Ascending aorta (tissue), 2 donors: ENCODE measurements around the gene KDM3B. TPM values are rescaled to one million over a fixed set of nuclear protein-coding genes. Genes with fewer than 3 reads are reported as not detected.

Experiments used
- DNase-seq, 2 donors: peaks; one replicate each; pipeline ENCODE4 v3.0.0-alpha.2; 2019; ENCODE audit warnings: low spot score in 2 of 2
- H3K27ac ChIP-seq, 2 donors: fragments of 200-600 bp; sonication (generic); one replicate each; pipeline ENCODE4 v1.5.1; 2016 to 2017; ENCODE audit warnings: mild to moderate bottlenecking in 1 of 2
- H3K27me3 ChIP-seq: fragments of 200-600 bp; sonication (generic); one replicate; pipeline ENCODE4 v1.5.1; 2017
- H3K36me3 ChIP-seq, 2 donors: fragments of 200-600 bp; sonication (generic); one replicate each; pipeline ENCODE4 v1.5.1; 2016
- H3K4me1 ChIP-seq, 2 donors: fragments of 200-600 bp; sonication (generic); one replicate each; pipeline ENCODE4 v1.5.1; 2016 to 2017; ENCODE audit warnings: mild to moderate bottlenecking in 1 of 2
- H3K4me3 ChIP-seq, 2 donors: fragments of 200-600 bp; sonication (generic); one replicate each; pipeline ENCODE4 v1.5.1; 2016 to 2017; ENCODE audit warnings: mild to moderate bottlenecking in 1 of 2
- H3K9me3 ChIP-seq, 2 donors: fragments of 200-600 bp; sonication (generic); one replicate each; pipeline ENCODE4 v1.5.1; 2016
- CTCF ChIP-seq, 3 experiments: fragments of 200-600 bp in 2 of 3; fragments of 450-650 bp in 1 of 3; sonication (generic) in 2 of 3; IDR thresholded peaks; one replicate each; pipeline ENCODE4 v1.5.1; 2016 to 2019; ENCODE audit warnings: antibody characterized with exemption in 3 of 3, mild to moderate bottlenecking in 1 of 3, moderate library complexity in 1 of 3
- intact Hi-C: fragments of 100-400 bp; cut with DNase I; formaldehyde crosslinking; loops from one replicate; pipeline ENCODE4 v1.15.1; 2023
- total RNA-seq: library from RNA; depleted of rRNA; stranded (reverse); fragments of >200 nt; gene quantifications from one replicate; pipeline ENCODE4 v1.1.0, GENCODE V29; 2016

The KDM3B gene, protein sequence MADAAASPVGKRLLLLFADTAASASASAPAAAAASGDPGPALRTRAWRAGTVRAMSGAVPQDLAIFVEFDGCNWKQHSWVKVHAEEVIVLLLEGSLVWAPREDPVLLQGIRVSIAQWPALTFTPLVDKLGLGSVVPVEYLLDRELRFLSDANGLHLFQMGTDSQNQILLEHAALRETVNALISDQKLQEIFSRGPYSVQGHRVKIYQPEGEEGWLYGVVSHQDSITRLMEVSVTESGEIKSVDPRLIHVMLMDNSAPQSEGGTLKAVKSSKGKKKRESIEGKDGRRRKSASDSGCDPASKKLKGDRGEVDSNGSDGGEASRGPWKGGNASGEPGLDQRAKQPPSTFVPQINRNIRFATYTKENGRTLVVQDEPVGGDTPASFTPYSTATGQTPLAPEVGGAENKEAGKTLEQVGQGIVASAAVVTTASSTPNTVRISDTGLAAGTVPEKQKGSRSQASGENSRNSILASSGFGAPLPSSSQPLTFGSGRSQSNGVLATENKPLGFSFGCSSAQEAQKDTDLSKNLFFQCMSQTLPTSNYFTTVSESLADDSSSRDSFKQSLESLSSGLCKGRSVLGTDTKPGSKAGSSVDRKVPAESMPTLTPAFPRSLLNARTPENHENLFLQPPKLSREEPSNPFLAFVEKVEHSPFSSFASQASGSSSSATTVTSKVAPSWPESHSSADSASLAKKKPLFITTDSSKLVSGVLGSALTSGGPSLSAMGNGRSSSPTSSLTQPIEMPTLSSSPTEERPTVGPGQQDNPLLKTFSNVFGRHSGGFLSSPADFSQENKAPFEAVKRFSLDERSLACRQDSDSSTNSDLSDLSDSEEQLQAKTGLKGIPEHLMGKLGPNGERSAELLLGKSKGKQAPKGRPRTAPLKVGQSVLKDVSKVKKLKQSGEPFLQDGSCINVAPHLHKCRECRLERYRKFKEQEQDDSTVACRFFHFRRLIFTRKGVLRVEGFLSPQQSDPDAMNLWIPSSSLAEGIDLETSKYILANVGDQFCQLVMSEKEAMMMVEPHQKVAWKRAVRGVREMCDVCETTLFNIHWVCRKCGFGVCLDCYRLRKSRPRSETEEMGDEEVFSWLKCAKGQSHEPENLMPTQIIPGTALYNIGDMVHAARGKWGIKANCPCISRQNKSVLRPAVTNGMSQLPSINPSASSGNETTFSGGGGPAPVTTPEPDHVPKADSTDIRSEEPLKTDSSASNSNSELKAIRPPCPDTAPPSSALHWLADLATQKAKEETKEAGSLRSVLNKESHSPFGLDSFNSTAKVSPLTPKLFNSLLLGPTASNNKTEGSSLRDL (N-terminal part only)
- total RNA-seq: 33.4 TPM

DNA sequence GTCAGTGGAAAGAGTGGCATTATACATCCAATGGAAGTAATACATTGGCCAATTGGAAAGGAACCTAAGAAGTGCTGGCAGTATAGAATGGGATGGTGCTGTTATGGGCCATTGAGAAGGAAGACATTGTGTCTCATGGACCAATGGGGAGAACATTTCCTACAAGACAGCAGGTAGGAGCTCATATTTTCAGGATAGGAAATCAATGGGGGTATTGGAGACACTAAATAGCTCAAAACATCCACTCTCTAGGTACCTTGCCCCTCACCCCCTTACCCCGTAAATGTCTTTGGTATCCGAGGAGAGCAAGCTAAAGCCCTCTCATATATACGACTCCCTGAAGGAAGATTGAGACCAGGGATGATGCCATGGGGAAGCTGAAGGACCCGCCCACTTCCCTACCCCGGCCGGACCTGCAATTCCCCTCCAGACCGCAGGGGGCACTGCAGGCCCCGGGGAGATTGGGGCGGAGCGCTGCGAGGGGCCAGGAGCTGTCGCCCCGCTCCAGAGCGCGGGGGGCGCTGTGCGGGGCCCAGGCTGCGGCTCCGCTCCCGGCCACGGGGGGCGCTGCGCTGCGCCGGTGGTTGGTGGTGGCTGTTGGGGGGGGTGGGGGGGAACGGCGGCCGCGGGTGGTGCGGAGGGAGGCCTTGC is at the start of gene KDM3B:
KDM3B (plus strand) TSS at position 615 of the 651 bp plus-strand sequence. CDS start 111 bp downstream, outside the sequence.
- H3K36me3 ChIP-seq: peaks cover 10 to 17% of the 10 kb centered on the region in 2 donors
- H3K4me1 ChIP-seq: peaks cover 4 to 38% of the 10 kb centered on the region in 2 donors
- peak within 1 kb of the TSS; percentile 96 to 100 for H3K4me3 ChIP-seq
- peak; percentile 96 to 100 (median 96) for TF ChIP-seq CTCF (IDR thresholded peaks at IDR 0.05)
- intact Hi-C loops: loop anchor here (1.0 to 5.0 kb wide), 5 partner anchors 14 to 190 kb away; partner anchors contain the start of genes BRD8, CDC23, ETF1 and FAM53C
- DNase-seq: peak; percentile 60 to 94
- peak within 1 kb of the TSS; percentile 89 to 98 for H3K27ac ChIP-seq
- H3K27me3 ChIP-seq: no peaks in the 10 kb centered on the region
- no peaks in the 10 kb centered on the region for H3K9me3 ChIP-seq

DNA sequence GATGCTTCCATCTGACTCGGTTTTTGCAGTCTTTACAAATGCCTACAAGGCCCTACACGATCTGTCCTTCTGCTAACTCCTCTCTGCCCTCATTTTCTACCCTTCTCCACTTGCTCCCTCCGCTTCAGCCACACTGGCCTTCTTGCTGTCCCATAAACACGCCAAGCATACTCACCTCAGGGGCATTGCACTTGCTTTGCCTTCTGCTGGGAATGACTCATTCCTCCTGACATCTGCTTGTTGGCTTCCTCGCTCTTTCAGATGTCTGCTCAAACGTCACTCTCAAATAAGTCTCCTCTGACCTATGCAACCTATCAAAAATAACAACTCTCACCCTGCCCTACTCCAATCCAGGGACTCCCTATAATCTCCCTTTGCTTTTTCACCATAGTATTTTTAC is 49.1 kb upstream of the KDM3B start:
- no peak for TF ChIP-seq CTCF (IDR thresholded peaks at IDR 0.05)
- no peaks in the 10 kb centered on the region for H3K4me1 ChIP-seq
- no peak overlapping the region for H3K4me3 ChIP-seq
- H3K9me3 ChIP-seq: no peaks in the 10 kb centered on the region
- H3K27ac ChIP-seq: no peak overlapping the region
- intact Hi-C loops: no loop called here
- no peak for DNase-seq
- H3K27me3 ChIP-seq: no peaks in the 10 kb centered on the region
- H3K36me3 ChIP-seq: no peaks in the 10 kb centered on the region

DNA sequence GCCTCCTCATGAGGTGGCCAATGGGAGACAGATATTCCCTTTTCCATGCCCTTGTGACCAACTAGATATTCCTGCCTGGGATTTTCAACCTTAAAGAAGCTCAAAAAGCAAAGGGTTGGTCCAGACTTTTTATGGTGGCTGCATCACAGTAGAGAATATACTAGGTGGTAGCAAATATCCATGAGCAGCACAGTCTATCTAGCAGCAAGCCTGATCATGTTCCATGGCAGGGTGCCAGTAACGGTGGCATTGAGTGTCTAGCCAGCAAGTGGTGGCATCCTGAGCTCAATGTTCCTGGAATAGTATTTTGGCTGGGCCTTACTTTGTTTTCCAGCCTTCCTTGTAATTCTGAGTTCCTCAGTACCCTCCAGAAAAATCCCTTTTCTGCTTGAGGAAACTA is 46.7 kb upstream of the KDM3B start:
- intact Hi-C loops: no loop called here
- Histone ChIP-seq H3K36me3 (no peaks in the 10 kb centered on the region), H3K4me1 (no peaks in the 10 kb centered on the region), H3K9me3 (no peaks in the 10 kb centered on the region), H3K4me3 (no peak overlapping the region), H3K27me3 (no peaks in the 10 kb centered on the region), H3K27ac (no peak overlapping the region)
- TF ChIP-seq CTCF (IDR thresholded peaks at IDR 0.05): no peak
- no peak for DNase-seq

GRCh38 chr5:138315751-138316278 is 36.7 kb upstream of the KDM3B start:
- TF ChIP-seq CTCF (IDR thresholded peaks at IDR 0.05): no peak
- H3K27me3 ChIP-seq: no peaks in the 10 kb centered on the region
- no peak for DNase-seq
- no peak overlapping the region for H3K4me3 ChIP-seq
- no peaks in the 10 kb centered on the region for H3K9me3 ChIP-seq
- intact Hi-C loops: no loop called here
- no peaks in the 10 kb centered on the region for H3K4me1 ChIP-seq
- H3K27ac ChIP-seq: no peak overlapping the region
- no peaks in the 10 kb centered on the region for H3K36me3 ChIP-seq
